Esophagus muscularis mucosa (tissue), 4 donors: ENCODE results near the gene BRI3BP. TPM values are rescaled to one million over a fixed set of nuclear protein-coding genes. Genes with fewer than 3 reads are reported as not detected.

Experiments
- DNase-seq: peaks from one replicate; pipeline ENCODE4 v3.0.0-alpha.2; 2017; ENCODE audit errors: extremely low spot score
- H3K27ac ChIP-seq, 4 donors: fragments of 200-600 bp; sonication (generic); replicated peaks in 1 of 4; 1 replicate in 3 of 4; 2 replicates in 1 of 4; pipeline ENCODE4 v1.5.1; 2016 to 2019; ENCODE audit warnings: mild to moderate bottlenecking in 1 of 4
- H3K27me3 ChIP-seq, 4 donors: fragments of 200-600 bp; sonication (generic); one replicate each; pipeline versions ENCODE4 v1.5.1 to v1.6.0; 2016 to 2019
- H3K36me3 ChIP-seq, 4 donors: fragments of 200-600 bp; sonication (generic); one replicate each; pipeline ENCODE4 v1.5.1; 2016 to 2019
- H3K4me1 ChIP-seq, 4 donors: fragments of 200-600 bp; sonication (generic); one replicate each; pipeline ENCODE4 v1.5.1; 2016 to 2019
- H3K4me3 ChIP-seq, 4 donors: fragments of 200-600 bp; sonication (generic); 1 replicate in 2 of 4; 2 replicates in 2 of 4; pipeline ENCODE4 v1.5.1; 2016 to 2019; ENCODE audit warnings: mild to moderate bottlenecking in 4 of 4, moderate library complexity in 1 of 4
- H3K9me3 ChIP-seq, 4 donors: fragments of 200-600 bp; sonication (generic); 1 replicate in 3 of 4; 2 replicates in 1 of 4; pipeline ENCODE4 v1.5.1; 2016 to 2019
- EP300 ChIP-seq: sonication (generic); formaldehyde crosslinking; IDR thresholded peaks from one replicate; pipeline ENCODE4 v1.6.1; 2017; ENCODE audit warnings: antibody characterized with exemption
- POLR2A ChIP-seq: fragments of 450-650 bp; IDR thresholded peaks from one replicate; pipeline ENCODE4 v1.6.1; 2017; ENCODE audit warnings: antibody characterized with exemption, moderate library complexity, mild to moderate bottlenecking, low read depth
- POLR2AphosphoS5 ChIP-seq, 2 donors: sonication (generic); formaldehyde crosslinking; IDR thresholded peaks; one replicate each; pipeline ENCODE4 v1.6.1; 2017; ENCODE audit warnings: antibody characterized with exemption in 2 of 2
- WGBS: methylation state at CpG from one replicate; pipeline ENCODE4 v1.1.5; 2018; 5-methylcytosine and 5-hydroxymethylcytosine counted together
- intact Hi-C: fragments of 100-400 bp; cut with DNase I; formaldehyde crosslinking; loops from one replicate; pipeline ENCODE4 v1.15.1; 2023
- total RNA-seq, 4 donors: library from RNA; depleted of rRNA; stranded (reverse); fragments of >200 nt; gene quantifications; one replicate each; pipeline versions ENCODE4 v1.1.0 to v1.2.1, GENCODE V29; 2016
- TF ChIP-seq, protein P1 (sequence below), 3 experiments: fragments of 200-600 bp in 2 of 3; fragments of 450-650 bp in 1 of 3; sonication (generic) in 2 of 3; IDR thresholded peaks; one replicate each; pipeline ENCODE4 v1.5.1; 2017 to 2019; ENCODE audit warnings: antibody characterized with exemption in 3 of 3, mild to moderate bottlenecking in 2 of 3, moderate library complexity in 1 of 3

Gene BRI3BP
- total RNA-seq, 4 donors from 2014 or later = 2.2 to 3.3 (median 2.5) TPM

GRCh38 chr12:125023065-125023464 is 29.6 kb downstream of the BRI3BP start:
- TF ChIP-seq EP300 (no peak), POLR2A (no peak), POLR2AphosphoS5 (IDR thresholded peaks at IDR 0.05) (no peak)
- TF ChIP-seq, protein P1, sequence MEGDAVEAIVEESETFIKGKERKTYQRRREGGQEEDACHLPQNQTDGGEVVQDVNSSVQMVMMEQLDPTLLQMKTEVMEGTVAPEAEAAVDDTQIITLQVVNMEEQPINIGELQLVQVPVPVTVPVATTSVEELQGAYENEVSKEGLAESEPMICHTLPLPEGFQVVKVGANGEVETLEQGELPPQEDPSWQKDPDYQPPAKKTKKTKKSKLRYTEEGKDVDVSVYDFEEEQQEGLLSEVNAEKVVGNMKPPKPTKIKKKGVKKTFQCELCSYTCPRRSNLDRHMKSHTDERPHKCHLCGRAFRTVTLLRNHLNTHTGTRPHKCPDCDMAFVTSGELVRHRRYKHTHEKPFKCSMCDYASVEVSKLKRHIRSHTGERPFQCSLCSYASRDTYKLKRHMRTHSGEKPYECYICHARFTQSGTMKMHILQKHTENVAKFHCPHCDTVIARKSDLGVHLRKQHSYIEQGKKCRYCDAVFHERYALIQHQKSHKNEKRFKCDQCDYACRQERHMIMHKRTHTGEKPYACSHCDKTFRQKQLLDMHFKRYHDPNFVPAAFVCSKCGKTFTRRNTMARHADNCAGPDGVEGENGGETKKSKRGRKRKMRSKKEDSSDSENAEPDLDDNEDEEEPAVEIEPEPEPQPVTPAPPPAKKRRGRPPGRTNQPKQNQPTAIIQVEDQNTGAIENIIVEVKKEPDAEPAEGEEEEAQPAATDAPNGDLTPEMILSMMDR (IDR thresholded peaks at IDR 0.05) = no peak
- Histone ChIP-seq H3K36me3 (peaks cover 0 to 5% (median 0%) of the 10 kb centered on the region in 4 donors), H3K4me1 (no peaks in the 10 kb centered on the region), H3K27ac (no peak overlapping the region), H3K4me3 (no peak overlapping the region), H3K27me3 (no peaks in the 10 kb centered on the region), H3K9me3 (no peaks in the 10 kb centered on the region)
- WGBS = 100% methylated on average over 2 of the region's 2 CpGs
- no peak for DNase-seq
- intact Hi-C loops = no loop called here

DNA sequence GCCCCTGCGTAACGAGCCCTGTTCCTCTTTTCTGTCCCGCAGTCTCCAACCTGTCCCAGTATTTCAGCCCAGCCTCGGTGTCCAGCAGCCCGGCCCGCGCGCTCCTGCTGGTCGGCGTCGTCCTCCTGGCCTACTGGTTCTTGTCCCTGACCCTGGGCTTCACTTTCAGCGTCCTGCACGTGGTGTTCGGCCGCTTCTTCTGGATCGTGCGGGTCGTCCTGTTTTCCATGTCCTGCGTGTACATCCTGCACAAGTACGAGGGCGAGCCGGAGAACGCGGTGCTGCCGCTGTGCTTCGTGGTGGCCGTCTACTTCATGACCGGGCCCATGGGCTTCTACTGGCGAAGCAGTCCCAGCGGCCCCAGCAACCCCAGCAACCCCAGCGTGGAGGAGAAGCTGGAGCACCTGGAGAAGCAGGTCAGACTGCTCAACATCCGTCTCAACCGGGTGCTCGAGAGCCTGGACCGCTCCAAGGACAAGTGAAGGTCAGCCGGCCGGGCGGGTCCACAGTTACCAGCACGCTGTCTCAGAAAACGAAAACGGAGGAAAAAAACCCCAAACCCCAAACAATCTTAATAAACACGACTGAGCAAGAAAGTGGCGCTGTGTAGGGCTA is 31.6 kb downstream of the BRI3BP start:
- Histone ChIP-seq H3K4me3 (no peak overlapping the region), H3K4me1 (no peaks in the 10 kb centered on the region), H3K27me3 (no peaks in the 10 kb centered on the region), H3K36me3 (peaks cover 0 to 5% (median 0%) of the 10 kb centered on the region in 4 donors), H3K27ac (no peak overlapping the region), H3K9me3 (no peaks in the 10 kb centered on the region)
- TF ChIP-seq POLR2AphosphoS5 (IDR thresholded peaks at IDR 0.05) (no peak), EP300 (no peak), POLR2A (no peak)
- TF ChIP-seq, protein P1 (IDR thresholded peaks at IDR 0.05) = no peak
- intact Hi-C loops = no loop called here
- 92% methylated on average over 41 of the region's 43 CpGs for WGBS
- no peak for DNase-seq

GRCh38 chr12:125025606-125026235 is 32.3 kb downstream of the BRI3BP start:
- no peaks in the 10 kb centered on the region for H3K4me1 ChIP-seq
- H3K36me3 ChIP-seq = peaks cover 0 to 5% (median 0%) of the 10 kb centered on the region in 4 donors
- intact Hi-C loops = no loop called here
- DNase-seq = no peak
- WGBS = 87% methylated on average over 9 of the region's 9 CpGs
- no peaks in the 10 kb centered on the region for H3K27me3 ChIP-seq
- H3K4me3 ChIP-seq = no peak overlapping the region
- no peak overlapping the region for H3K27ac ChIP-seq
- no peaks in the 10 kb centered on the region for H3K9me3 ChIP-seq
- TF ChIP-seq EP300 (no peak), POLR2A (no peak), POLR2AphosphoS5 (IDR thresholded peaks at IDR 0.05) (no peak)
- TF ChIP-seq, protein P1 (IDR thresholded peaks at IDR 0.05) = no peak

DNA sequence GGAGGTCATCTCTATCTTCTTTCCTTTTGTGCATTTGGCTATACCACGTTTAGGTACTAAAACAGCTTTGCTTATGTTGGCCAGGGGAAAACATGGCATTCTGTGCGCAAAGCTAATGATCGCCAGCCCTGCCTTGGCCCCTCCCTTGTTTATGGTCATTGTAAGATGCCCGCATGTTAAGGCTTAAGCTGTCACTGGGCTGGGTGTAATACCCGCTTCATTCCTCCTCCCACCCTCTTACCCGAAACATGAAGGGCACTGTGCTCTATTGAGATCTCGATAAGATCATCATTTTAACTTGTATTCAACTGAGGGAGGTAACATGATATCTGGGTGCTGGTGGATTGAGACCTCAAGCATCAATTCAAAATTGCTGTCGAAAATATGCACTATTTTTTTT is 34.7 kb downstream of the BRI3BP start:
- H3K27ac ChIP-seq = no peak overlapping the region
- intact Hi-C loops = no loop called here
- peaks cover 0 to 5% (median 0%) of the 10 kb centered on the region in 4 donors for H3K36me3 ChIP-seq
- H3K27me3 ChIP-seq = no peaks in the 10 kb centered on the region
- no peak for DNase-seq
- H3K4me1 ChIP-seq = no peaks in the 10 kb centered on the region
- TF ChIP-seq, protein P1 (IDR thresholded peaks at IDR 0.05) = no peak
- TF ChIP-seq POLR2A (no peak), EP300 (no peak), POLR2AphosphoS5 (IDR thresholded peaks at IDR 0.05) (no peak)
- no peaks in the 10 kb centered on the region for H3K9me3 ChIP-seq
- 96% methylated on average over 8 of the region's 8 CpGs for WGBS
- H3K4me3 ChIP-seq = no peak overlapping the region
